NCI-H1105 treated with DMSO at 0.1 percent for 48 hours (cell line): ENCODE measurements around the gene SLC2A13.
"Not testable (repeated sequence)": the region's sequence is repeated elsewhere in the genome, so short reads cannot be mapped to it uniquely, and the experiment has no call there.

ENCODE experiments used
- DNase-seq: peaks from one replicate; lab custom pipeline; 2025; lab: John Stamatoyannopoulos, UW

Gene SLC2A13

DNA sequence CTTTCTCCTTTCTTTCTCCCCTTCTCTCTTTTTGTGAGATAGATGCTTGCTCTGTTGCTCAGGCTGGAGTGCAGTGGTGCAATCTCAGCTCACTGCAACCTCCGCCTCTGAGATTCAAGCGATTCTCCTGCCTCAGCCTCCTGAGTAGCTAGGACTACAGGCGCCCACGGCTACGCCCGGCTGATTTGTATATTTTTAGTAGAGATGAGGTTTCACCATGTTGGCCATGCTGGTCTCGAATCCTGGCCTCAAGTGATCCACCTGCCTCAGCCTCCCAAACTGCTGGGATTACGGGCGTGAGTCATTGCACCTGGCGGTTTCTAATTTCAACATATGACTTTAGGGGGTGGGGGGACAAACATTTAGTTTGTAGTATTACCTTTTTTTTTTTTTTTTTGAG is 293.4 kb downstream of the SLC2A13 start:
- DNase-seq, result not testable (repeated sequence)

GRCh38 chr12:39807043-39807442 is 298.8 kb downstream of the SLC2A13 start:
- DNase-seq, result no peak

DNA sequence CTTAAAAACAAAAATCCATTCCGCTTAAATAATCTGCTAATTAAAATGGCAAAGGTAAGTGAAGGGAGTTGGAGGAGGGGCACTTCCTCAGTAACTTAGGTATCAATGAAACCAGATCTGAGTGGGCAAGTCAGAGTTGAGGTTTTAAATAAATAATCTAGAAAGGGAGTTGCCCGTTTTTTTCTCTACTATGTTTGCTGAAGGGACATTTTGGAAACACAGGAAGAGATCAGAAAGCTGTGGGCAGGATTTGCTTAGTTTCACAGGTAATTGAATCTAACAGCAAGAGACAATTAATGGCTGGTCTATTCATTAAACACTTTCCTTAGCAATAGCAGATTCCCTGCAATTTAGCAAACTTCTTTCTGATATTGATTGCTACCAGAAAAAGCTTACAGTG is 300.2 kb downstream of the SLC2A13 start:
- peak; percentile 9 for DNase-seq

DNA sequence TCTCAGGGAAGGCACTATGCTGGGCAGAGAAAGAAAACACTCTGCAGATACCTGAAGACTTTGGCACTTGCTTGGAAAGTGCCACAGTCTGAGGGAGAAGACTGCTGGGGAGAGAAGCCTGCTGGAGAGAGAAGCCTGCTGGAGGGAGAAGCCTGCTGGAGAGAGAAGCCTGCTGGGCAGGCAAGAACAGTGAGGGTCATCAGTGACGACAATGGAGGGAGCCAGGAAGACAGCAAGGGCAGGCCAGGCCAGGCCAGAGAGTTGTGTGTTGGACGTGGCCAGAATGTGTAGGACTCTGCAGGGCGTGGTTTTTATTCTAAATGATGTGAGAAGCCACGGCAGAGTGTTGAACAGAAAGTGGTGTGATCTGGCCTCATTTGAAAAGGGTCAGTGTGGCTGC is 301.0 kb downstream of the SLC2A13 start:
- no peak for DNase-seq

DNA sequence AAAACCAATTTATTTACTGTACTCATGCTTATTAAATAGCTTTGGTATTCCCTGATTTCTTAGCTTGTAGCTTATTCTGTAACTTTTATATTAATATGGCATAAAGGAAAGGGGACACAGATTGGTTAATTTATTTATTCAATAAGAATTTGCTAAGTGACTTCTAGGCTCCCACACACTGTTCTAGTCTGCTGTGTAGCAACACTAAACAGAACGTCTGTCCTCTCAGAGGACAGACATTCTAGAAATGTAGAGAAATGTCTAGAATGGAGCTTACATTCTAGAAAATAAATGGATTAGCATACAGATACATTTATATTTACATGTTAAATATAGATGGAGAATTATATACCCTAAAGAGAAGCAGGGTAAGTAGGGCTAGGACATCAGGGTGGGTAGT is 301.4 kb downstream of the SLC2A13 start:
- no peak for DNase-seq

- DNase-seq, result no peak
These were observed 302.7 kb downstream of the SLC2A13 start for GRCh38 chr12:39803151-39803550.

- no peak for DNase-seq
These were observed 306.9 kb downstream of the SLC2A13 start for GRCh38 chr12:39798977-39799376.

- no peak for DNase-seq
These were observed 307.5 kb downstream of the SLC2A13 start for GRCh38 chr12:39798429-39798828.

DNA sequence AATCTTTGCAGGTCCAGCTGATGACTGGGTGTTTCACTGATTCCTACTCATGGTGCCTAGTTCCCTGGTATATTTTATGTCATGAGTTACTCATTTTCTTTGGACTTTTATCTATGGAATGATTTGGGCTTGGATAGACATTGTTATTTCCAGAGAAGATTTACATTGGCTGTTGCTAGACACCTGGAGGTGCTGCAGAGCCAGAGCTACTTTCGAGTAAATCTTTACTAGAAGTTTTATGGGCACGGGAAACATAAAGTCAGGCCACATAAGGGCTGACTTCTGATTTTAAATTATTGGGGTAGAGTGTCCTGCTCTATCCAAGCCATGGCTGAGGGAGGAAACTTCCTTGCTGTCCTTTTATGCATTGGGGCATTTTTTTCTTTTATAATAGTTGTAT is 310.4 kb downstream of the SLC2A13 start:
- no peak for DNase-seq

DNA sequence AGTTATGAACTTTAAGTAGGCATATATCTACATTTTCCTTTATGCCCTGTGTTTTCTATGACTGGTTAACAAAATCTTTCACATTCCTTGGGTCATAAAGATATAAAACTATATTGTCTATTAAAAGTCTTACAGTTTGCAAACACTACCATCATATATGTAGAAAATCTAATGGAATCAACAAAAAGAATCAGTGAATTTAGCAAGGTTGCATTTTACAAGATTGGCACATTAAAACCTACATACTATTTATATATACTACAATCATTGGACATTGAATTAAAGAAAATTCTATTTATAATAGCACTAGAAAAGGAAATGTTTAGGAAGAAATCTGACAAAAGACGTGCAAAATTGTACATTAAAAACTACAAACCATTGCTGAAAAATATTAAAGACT is 312.9 kb downstream of the SLC2A13 start:
- no peak for DNase-seq

- no peak for DNase-seq
These were observed 317.6 kb downstream of the SLC2A13 start for GRCh38 chr12:39788239-39788638.

GRCh38 chr12:39785814-39786213 is 320.1 kb downstream of the SLC2A13 start:
- DNase-seq, result not testable (repeated sequence)

- DNase-seq, result no peak
These were observed 323.8 kb downstream of the SLC2A13 start for GRCh38 chr12:39782026-39782545.

GRCh38 chr12:39780913-39781446 is 324.9 kb downstream of the SLC2A13 start:
- peak; percentile 96 for DNase-seq

GRCh38 chr12:39780411-39780912 is 325.4 kb downstream of the SLC2A13 start:
- DNase-seq, result no peak

- DNase-seq, result no peak
These were observed 326.0 kb downstream of the SLC2A13 start for GRCh38 chr12:39779768-39780340.

DNA sequence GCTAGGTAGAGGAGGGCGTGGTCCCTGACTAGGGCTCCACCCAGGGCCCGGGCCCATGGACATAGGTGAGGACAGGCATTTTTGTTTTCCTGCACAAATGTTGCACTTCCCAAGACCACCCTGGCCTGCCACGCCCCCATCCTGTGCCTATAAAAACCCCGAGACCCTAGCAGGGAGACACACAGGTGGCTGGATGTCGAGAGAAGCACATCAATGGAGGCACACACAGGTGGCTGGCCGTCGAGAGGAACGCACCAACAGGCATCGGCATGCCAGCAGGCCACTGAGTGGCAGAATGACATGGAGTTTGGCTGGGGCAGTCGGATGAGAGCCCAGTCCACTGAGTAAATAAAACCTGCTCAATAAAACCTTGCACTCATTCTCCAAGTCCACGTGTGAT is 328.4 kb downstream of the SLC2A13 start:
- DNase-seq, result no peak

GRCh38 chr12:39773266-39773665 is 332.6 kb downstream of the SLC2A13 start:
- no peak for DNase-seq

DNA sequence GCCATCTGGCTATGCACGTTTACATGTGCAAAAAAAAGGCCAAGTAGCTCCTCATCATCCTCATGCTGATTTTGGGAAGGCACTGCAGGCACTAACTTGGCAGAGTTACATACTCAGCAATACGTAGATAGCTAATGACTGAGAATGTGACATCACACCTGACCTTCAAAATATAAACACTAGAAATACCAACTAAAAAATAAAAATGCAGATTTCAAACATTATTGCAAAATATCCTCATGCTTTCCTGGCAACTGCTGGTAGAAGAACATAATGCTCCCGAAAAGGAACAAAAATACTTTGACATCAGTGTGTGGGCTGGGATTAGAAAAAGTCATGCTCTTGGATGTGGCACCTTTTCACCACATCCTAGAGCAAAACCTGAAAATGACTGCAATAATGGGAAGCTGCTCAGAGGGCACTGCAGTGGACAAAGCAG is 333.0 kb downstream of the SLC2A13 start:
- no peak for DNase-seq

GRCh38 chr12:39771456-39771855 is 334.4 kb downstream of the SLC2A13 start:
- DNase-seq, result no peak

GRCh38 chr12:39764944-39765560 is 340.8 kb downstream of the SLC2A13 start:
- peak; percentile 69 for DNase-seq

DNA sequence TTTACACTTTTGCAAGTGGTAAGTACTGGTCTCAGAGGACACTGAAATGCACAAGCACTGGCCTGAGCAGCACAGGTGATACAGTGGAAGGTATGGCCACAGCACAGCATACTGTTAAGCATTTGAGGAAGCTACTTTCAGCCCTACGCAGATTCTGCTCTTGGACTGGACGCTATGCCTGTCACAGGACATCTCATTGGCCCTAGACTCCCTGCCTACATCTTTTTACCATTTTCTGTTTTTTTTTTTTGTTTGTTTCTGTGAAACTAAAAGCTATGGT is 342.1 kb downstream of the SLC2A13 start:
- DNase-seq, result no peak

- no peak for DNase-seq
These were observed 342.6 kb downstream of the SLC2A13 start for GRCh38 chr12:39763071-39763889.
